GM10266 (cell line): ENCODE results near the gene AFAP1L2.

Source experiments
- DNase-seq: peaks from one replicate; pipeline ENCODE4 v3.0.0; 2012; ENCODE audit errors: extremely low spot score
- TF ChIP-seq, protein P1 (sequence below): IDR thresholded peaks from 2 replicates; pipeline ENCODE4 v1.5.1; 2012; ENCODE audit warnings: mild to moderate bottlenecking, low read depth; ENCODE audit not compliant: control insufficient read depth, insufficient read depth; ENCODE audit errors: missing control alignments

Gene AFAP1L2

DNA sequence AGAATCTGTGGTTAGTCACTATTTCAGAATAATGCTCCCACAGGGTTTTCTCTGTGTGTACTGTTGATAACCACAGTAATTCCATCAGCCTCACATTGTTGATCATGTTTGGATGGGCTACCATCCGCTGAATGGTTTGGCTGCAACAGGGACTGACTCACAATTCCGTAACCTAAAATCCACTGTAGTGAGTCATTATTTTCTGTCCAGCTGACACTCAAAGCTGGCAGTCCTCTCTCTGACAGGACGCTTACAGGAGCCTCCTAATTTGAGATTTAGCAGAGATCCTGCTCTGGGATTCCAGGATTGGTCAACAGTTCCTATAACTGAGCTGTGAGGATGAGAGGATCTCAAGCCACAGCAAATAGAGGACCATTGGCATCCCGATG, 132.5 kb downstream of the AFAP1L2 start:
- TF ChIP-seq, protein P1, sequence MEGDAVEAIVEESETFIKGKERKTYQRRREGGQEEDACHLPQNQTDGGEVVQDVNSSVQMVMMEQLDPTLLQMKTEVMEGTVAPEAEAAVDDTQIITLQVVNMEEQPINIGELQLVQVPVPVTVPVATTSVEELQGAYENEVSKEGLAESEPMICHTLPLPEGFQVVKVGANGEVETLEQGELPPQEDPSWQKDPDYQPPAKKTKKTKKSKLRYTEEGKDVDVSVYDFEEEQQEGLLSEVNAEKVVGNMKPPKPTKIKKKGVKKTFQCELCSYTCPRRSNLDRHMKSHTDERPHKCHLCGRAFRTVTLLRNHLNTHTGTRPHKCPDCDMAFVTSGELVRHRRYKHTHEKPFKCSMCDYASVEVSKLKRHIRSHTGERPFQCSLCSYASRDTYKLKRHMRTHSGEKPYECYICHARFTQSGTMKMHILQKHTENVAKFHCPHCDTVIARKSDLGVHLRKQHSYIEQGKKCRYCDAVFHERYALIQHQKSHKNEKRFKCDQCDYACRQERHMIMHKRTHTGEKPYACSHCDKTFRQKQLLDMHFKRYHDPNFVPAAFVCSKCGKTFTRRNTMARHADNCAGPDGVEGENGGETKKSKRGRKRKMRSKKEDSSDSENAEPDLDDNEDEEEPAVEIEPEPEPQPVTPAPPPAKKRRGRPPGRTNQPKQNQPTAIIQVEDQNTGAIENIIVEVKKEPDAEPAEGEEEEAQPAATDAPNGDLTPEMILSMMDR: no peak
- no peak for DNase-seq

DNA sequence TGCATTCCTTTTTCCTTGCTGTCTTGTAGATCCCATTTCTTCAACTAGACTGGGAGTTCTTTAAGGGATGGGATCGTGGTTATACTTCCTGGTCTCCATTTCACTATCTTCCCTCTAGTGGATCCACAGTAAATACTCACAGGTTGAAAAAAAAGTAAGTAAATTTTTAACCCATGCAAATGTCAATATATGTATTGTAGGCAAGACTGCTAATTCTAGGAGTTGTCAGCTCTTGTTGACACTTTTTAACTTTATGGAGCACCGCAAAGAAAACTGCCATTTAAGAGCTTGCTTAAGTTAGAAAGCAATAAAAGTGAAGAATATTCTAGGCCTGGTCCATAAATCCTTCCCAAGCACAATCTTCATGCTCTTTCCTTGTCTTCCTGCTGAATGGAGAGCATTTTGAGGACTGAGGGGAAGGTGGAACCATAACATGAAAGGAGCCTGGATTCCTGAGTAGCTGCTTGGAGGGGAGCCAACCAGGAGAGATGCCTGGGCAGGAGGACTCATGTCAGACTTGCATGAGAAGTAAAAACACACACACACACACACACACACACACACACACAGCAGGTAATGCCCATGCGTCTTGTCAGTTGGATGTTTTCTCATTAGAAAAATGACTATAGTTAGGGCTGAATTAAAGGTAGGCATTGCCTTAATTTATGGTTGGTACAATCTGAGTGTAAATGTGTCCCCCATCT, 133.1 kb downstream of the AFAP1L2 start:
- no peak for DNase-seq
- TF ChIP-seq, protein P1: no peak

GRCh38 chr10:114266521-114266920, 137.8 kb downstream of the AFAP1L2 start:
- no peak for DNase-seq
- TF ChIP-seq, protein P1: no peak

DNA sequence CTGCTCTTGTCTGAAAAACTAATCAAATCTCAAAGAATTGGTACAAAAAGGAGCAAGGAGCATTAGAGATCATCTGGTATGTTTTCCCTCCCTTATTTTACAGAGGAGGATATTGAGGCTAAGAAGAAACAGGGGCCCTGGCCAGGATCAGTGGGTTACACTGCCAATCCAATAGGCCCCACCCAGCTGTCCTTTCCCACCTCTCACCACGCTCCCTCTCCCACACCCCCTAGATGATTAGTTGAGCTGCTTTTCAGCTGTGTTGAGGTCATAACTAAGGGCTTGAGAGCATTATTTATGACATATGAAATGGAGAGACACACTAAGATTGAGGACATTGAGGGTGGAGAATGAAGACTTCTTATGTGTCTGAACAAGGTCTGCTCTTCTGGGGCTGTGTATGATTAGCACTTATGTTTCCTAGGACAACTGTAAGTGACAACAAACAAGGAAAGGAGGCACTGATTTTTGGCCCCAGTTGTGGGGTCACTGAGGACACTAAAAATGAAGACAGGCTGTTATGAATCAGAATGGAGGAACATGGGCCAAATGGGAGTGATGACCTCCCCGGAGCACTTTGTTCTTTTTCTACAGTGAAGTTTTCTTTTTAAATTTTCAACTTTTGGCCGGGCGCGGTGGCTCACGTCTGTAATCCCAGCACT, 138.8 kb downstream of the AFAP1L2 start:
- no peak for DNase-seq
- TF ChIP-seq, protein P1: no peak

DNA sequence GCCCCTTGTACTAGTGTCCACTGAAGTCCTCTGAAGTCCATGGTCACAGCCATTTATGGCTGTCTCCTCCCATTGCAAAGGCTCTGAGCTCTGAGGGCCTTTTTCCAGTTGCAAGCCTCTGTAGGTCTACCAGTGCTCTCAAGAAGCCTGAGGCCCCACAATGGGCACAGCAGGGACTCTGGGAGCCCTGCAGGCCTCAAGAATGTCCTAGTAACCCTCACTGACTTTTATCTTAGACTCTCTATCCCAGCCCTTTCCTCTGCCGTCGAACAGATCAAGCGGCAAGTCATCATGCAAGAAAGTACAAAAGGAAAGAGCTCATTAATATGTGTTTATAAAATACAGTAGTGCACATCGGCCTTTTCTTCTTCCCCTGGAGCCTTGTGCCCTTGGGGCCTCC, 141.8 kb downstream of the AFAP1L2 start:
- TF ChIP-seq, protein P1: no peak
- DNase-seq: no peak

DNA sequence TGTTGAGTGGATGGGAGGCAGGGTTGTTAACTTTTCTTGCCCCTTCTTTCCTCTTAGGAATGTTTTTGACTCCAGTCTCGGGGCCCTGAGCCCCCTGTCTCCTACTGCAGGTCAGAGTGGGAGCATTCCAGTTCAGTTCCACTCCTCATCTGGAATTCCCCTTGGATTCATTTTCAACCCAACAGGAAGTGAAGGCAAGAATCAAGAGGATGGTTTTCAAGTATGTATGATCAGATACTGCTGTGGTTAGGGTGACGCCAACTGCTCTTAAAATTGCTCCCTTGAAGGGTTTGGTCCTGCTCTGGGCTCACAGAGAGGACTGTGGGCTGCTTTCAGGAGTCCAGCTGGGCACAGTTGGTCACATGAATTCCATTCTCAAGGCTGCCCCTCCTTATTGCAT, 143.2 kb downstream of the AFAP1L2 start:
- DNase-seq: no peak
- TF ChIP-seq, protein P1: no peak

DNA sequence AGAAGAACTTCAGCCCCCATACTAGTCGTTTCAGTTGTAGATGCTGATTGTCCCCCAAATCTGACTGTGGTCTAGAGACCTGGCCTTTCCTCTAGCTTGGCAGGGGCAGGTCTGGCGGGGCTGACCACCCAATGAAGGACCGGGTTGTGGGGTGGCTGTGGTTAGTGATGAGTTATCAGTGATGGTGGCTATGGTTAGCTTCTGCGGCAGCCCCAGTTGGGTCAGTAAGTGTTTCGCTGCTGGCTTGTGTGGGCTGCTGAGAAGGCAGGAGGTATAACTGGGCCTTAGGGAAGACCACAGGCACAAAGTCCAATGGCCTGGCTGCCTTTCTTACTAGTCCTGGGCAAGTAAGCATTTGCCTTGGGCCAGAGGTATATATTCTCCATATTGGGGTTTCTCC, 143.9 kb downstream of the AFAP1L2 start:
- TF ChIP-seq, protein P1: no peak
- no peak for DNase-seq
